ENCODE results near the gene LCN6.
"Not testable (repeated sequence)": the region's sequence is repeated elsewhere in the genome, so short reads cannot be mapped to it uniquely, and the experiment has no call there.

LCN6 gene

GRCh38 chr9:136724772-136725171 is 23.6 kb downstream of the LCN6 start:
- no peak for DNase-seq (ENCODE audit: low spot score)

GRCh38 chr9:136723989-136724388 is 24.3 kb downstream of the LCN6 start:
- DNase-seq (ENCODE audit: low spot score) = no peak

GRCh38 chr9:136723362-136723976 is 24.9 kb downstream of the LCN6 start:
- DNase-seq (ENCODE audit: low spot score) = no peak

- no peak for DNase-seq (ENCODE audit: low spot score)
These were observed 25.4 kb downstream of the LCN6 start for GRCh38 chr9:136722969-136723356.

GRCh38 chr9:136722093-136722968 is 26.0 kb downstream of the LCN6 start:
- DNase-seq (ENCODE audit: low spot score) = no peak

GRCh38 chr9:136721339-136722092 is 26.8 kb downstream of the LCN6 start:
- no peak for DNase-seq (ENCODE audit: low spot score)

GRCh38 chr9:136720898-136721338 is 27.4 kb downstream of the LCN6 start:
- no peak for DNase-seq (ENCODE audit: low spot score)

GRCh38 chr9:136720251-136720897 is 28.0 kb downstream of the LCN6 start:
- no peak for DNase-seq (ENCODE audit: low spot score)

- no peak for DNase-seq (ENCODE audit: low spot score)
These were observed 29.0 kb downstream of the LCN6 start for GRCh38 chr9:136719195-136719880.

- no peak for DNase-seq (ENCODE audit: low spot score)
These were observed 29.8 kb downstream of the LCN6 start for GRCh38 chr9:136718345-136719194.

GRCh38 chr9:136717399-136717798 is 30.9 kb downstream of the LCN6 start:
- DNase-seq (ENCODE audit: low spot score) = no peak

- DNase-seq (ENCODE audit: low spot score) = no peak
These were observed 33.4 kb downstream of the LCN6 start for GRCh38 chr9:136714893-136715274.

- DNase-seq (ENCODE audit: low spot score) = no peak
These were observed 34.0 kb downstream of the LCN6 start for GRCh38 chr9:136714096-136714892.

- DNase-seq (ENCODE audit: low spot score) = no peak
These were observed 34.8 kb downstream of the LCN6 start for GRCh38 chr9:136713550-136713949.

- no peak for DNase-seq (ENCODE audit: low spot score)
These were observed 35.4 kb downstream of the LCN6 start for GRCh38 chr9:136712690-136713544.

- DNase-seq (ENCODE audit: low spot score) = no peak
These were observed 36.3 kb downstream of the LCN6 start, which contains the start of gene DIPK1B for GRCh38 chr9:136711751-136712689. Gene DIPK1B (plus strand): TSS chr9:136712572. CDS start chr9:136712666, 94 bp downstream.

- DNase-seq (ENCODE audit: low spot score) = not testable (repeated sequence)
These were observed 37.1 kb downstream of the LCN6 start for GRCh38 chr9:136711219-136711648.

GRCh38 chr9:136710543-136710942 is 37.8 kb downstream of the LCN6 start:
- DNase-seq (ENCODE audit: low spot score) = no peak

Measured in Ammon's horn (tissue), 1 donor.